Glomerular visceral epithelial cell (primary cell): ENCODE measurements around the gene OBSCN.

Source experiments
- DNase-seq: peaks from one replicate; pipeline ENCODE4 v3.0.0-alpha.2; 2016; ENCODE audit errors: extremely low spot score

OBSCN gene

GRCh38 chr1:228403231-228403631, 195.4 kb downstream of the OBSCN start:
- DNase-seq: no peak

- DNase-seq: no peak
Measured at GRCh38 chr1:228404107-228404720, 196.4 kb downstream of the OBSCN start.

GRCh38 chr1:228405200-228405978, 197.5 kb downstream of the OBSCN start:
- no peak for DNase-seq

- no peak for DNase-seq
Measured at GRCh38 chr1:228405979-228406228, 198.1 kb downstream of the OBSCN start.

- no peak for DNase-seq
Measured at GRCh38 chr1:228407106-228408040, 199.5 kb downstream of the OBSCN start.

GRCh38 chr1:228408041-228408868, 200.4 kb downstream of the OBSCN start:
- DNase-seq: no peak

GRCh38 chr1:228408869-228409805, 201.3 kb downstream of the OBSCN start:
- DNase-seq: no peak

- DNase-seq: no peak
Measured at GRCh38 chr1:228410015-228410414, 202.2 kb downstream of the OBSCN start.

GRCh38 chr1:228410671-228411070, 202.8 kb downstream of the OBSCN start:
- no peak for DNase-seq

- DNase-seq: no peak
Measured at GRCh38 chr1:228411121-228411520, 203.3 kb downstream of the OBSCN start.

- DNase-seq: no peak
Measured at GRCh38 chr1:228411548-228412430, 203.9 kb downstream of the OBSCN start.

- no peak for DNase-seq
Measured at GRCh38 chr1:228413241-228414010, 205.6 kb downstream of the OBSCN start.

GRCh38 chr1:228414511-228415211, 206.8 kb downstream of the OBSCN start:
- DNase-seq: no peak

- no peak for DNase-seq
Measured at GRCh38 chr1:228415221-228415620, 207.4 kb downstream of the OBSCN start.

GRCh38 chr1:228415853-228416216, 208.0 kb downstream of the OBSCN start:
- no peak for DNase-seq

GRCh38 chr1:228416217-228416933, 208.5 kb downstream of the OBSCN start, which contains the start of gene TRIM17:
TRIM17 (minus strand) TSS chr1:228416861; CDS start chr1:228415072, 1,789 bp downstream.
- DNase-seq: peak; percentile 7

- DNase-seq: no peak
Measured at GRCh38 chr1:228417061-228417460, 209.2 kb downstream of the OBSCN start.
